Adrenal gland (tissue), 12 donors: ENCODE measurements around the gene ENTPD8. TPM values are rescaled to one million over a fixed set of nuclear protein-coding genes. Genes with fewer than 3 reads are reported as not detected.
"Not testable (repeated sequence)": the region's sequence is repeated elsewhere in the genome, so short reads cannot be mapped to it uniquely, and the experiment has no call there.

Experiments used
- DNase-seq, 7 donors: peaks; one replicate each; pipeline ENCODE4 v3.0.0-alpha.2; 2019 to 2020
- H3K27ac ChIP-seq, 5 donors: fragments of 200-600 bp; sonication (generic) in 4 of 5; 1 replicate in 3 of 5; 2 replicates in 2 of 5; pipeline versions ENCODE4 v1.5.1 to v1.8.0; 2016 to 2020; ENCODE audit warnings: mild to moderate bottlenecking in 1 of 5
- H3K27me3 ChIP-seq: fragments of 200-600 bp; 2 replicates; pipeline ENCODE4 v1.8.0; 2021
- H3K36me3 ChIP-seq, 2 donors: fragments of 200-600 bp; replicated peaks in 1 of 2; 1 replicate in 1 of 2; 2 replicates in 1 of 2; pipeline versions ENCODE4 v1.5.1 to v1.8.0; 2018 to 2022
- H3K4me1 ChIP-seq, 2 donors: fragments of 200-600 bp; replicated peaks in 1 of 2; 1 replicate in 1 of 2; 2 replicates in 1 of 2; pipeline versions ENCODE4 v1.5.1 to v1.8.0; 2018 to 2021
- H3K4me3 ChIP-seq, 4 donors: fragments of 200-600 bp; sonication (generic) in 3 of 4; one replicate each; pipeline ENCODE4 v1.5.1; 2016 to 2018
- H3K9me3 ChIP-seq, 3 donors: fragments of 200-600 bp; sonication (generic) in 1 of 3; replicated peaks in 1 of 3; 1 replicate in 2 of 3; 2 replicates in 1 of 3; pipeline versions ENCODE4 v1.5.1 to v1.8.0; 2016 to 2021
- CTCF ChIP-seq, 6 experiments: fragments of 450-650 bp in 4 of 6; fragments of 200-600 bp in 2 of 6; sonication (generic) in 1 of 6; IDR thresholded peaks; 1 replicate in 5 of 6; 2 replicates in 1 of 6; pipeline versions ENCODE4 v1.5.1 to v1.8.0; 2016 to 2021; ENCODE audit warnings: antibody characterized with exemption in 6 of 6, mild to moderate bottlenecking in 2 of 6, moderate library complexity in 1 of 6
- POLR2A ChIP-seq, 2 donors: fragments of 450-650 bp; IDR thresholded peaks; one replicate each; pipeline ENCODE4 v1.6.1; 2017; ENCODE audit warnings: antibody characterized with exemption in 2 of 2, mild to moderate bottlenecking in 2 of 2, moderate library complexity in 1 of 2
- WGBS, 4 donors: extraction: QIAGEN DNeasy Blood & Tissue Kit in 2 of 4; methylation state at CpG; one replicate each; pipeline versions ENCODE4 v1.1.5 to v1.1.7; 2013 to 2017; 5-methylcytosine and 5-hydroxymethylcytosine counted together
- intact Hi-C, 2 donors: fragments of 100-400 bp; cut with DNase I; formaldehyde crosslinking; loops; one replicate each; pipeline versions ENCODE4 v1.14.1 to v1.15.0; 2022 to 2023
- polyA plus RNA-seq, 3 donors: library from polyadenylated mRNA; stranded (reverse); fragments of 200-250 nt in 2 of 3; fragments of 350-450 nt in 1 of 3; fragmentation: Illumina TruSeq in 1 of 3; extraction: RNeasy Lipid Tissue Mini Kit (QIAGEN cat#74804) in 1 of 3; gene quantifications; one replicate each; pipeline ENCODE4 v1.2.3, GENCODE V29; 2013 to 2014
- total RNA-seq, 9 donors: library from RNA; depleted of rRNA in 4 of 9; stranded (reverse); fragments of >200 nt in 4 of 9; fragments of 120-200 nt in 1 of 9; fragmentation: NEBNext Ultra II Directional in 1 of 9; extraction: Animal tissue kit (Norgen Biotek cat#: 25700) in 1 of 9; gene quantifications; one replicate each; pipeline versions ENCODE4 v1.1.0 to v1.2.4, GENCODE V29; 2013 to 2023
- donor health status: healthy with polysubstance abuse.
- donor health status: Bipolar disorder and iron deficiency.
- donor health status: DM: yes; HTN: yes; CAD: no.
- donor health status: DM: no; HTN: no; CAD: no.
- donor health status: DM: no; HTN: no; CAD: no.
- donor health status: DM: yes; HTN: yes; CAD: no.

Gene ENTPD8
- total and polyA plus RNA-seq, 12 donors = 0.14 to 0.20 (median 0.17) TPM; not detected in 6

- Histone ChIP-seq H3K36me3 (no peaks in the 10 kb centered on the region), H3K4me1 (no peaks in the 10 kb centered on the region), H3K4me3 (no peak overlapping the region), H3K27ac (no peak overlapping the region), H3K9me3 (peaks cover 0 to 5% (median 0%) of the 10 kb centered on the region in 3 donors), H3K27me3 (no peaks in the 10 kb centered on the region)
- WGBS, 4 donors = 95 to 97% (median 96%) methylated on average over 18 of the region's 18 CpGs
- TF ChIP-seq POLR2A (IDR thresholded peaks at IDR 0.05) = no peak
- no peak for TF ChIP-seq CTCF (IDR thresholded peaks at IDR 0.05)
- no peak for DNase-seq
- intact Hi-C loops = no loop called here
Measured at GRCh38 chr9:137474271-137474670, 33.1 kb upstream of the ENTPD8 start.

DNA sequence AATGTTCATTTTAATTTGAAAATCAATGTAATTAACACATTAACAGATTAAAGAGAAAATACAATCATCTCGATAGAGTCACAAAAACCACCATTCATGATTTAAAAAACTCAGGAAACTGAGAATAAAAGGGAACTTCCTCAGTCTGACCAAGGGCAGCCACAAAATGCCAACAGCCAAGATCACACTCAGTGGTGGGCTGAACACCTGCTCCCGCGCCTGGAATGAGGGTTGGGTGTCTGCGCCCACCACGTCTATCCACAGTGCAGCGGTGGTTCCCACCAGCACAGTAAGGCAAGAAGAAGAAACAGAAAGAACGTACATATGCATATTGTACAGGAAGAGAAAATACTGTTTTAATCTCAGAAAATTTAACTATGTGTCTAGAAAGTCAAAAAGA is 29.6 kb upstream of the ENTPD8 start:
- Histone ChIP-seq H3K4me3 (no peak overlapping the region), H3K27ac (no peak overlapping the region), H3K27me3 (no peaks in the 10 kb centered on the region), H3K36me3 (no peaks in the 10 kb centered on the region), H3K4me1 (peaks cover 0 to 3% of the 10 kb centered on the region in 2 donors), H3K9me3 (peaks cover 0 to 4% (median 0%) of the 10 kb centered on the region in 3 donors)
- no peak for DNase-seq
- TF ChIP-seq POLR2A (IDR thresholded peaks at IDR 0.05) = no peak
- TF ChIP-seq CTCF (IDR thresholded peaks at IDR 0.05) = no peak
- WGBS, 4 donors = 70 to 81% (median 77%) methylated on average over 7 of the region's 7 CpGs
- intact Hi-C loops = no loop called here

GRCh38 chr9:137467896-137468295 is 26.7 kb upstream of the ENTPD8 start:
- Histone ChIP-seq H3K4me1 (peaks cover 0 to 11% of the 10 kb centered on the region in 2 donors), H3K27ac (no peak overlapping the region), H3K27me3 (no peaks in the 10 kb centered on the region), H3K4me3 (no peak overlapping the region), H3K9me3 (no peaks in the 10 kb centered on the region), H3K36me3 (no peaks in the 10 kb centered on the region)
- 96 to 99% (median 98%) methylated on average over 4 to 7 of the region's 7 CpGs for WGBS, 4 donors
- TF ChIP-seq CTCF (IDR thresholded peaks at IDR 0.05) (no peak), POLR2A (IDR thresholded peaks at IDR 0.05) (no peak)
- DNase-seq = peak in 1 of 7 donors; percentile 14
- intact Hi-C loops = no loop called here

DNA sequence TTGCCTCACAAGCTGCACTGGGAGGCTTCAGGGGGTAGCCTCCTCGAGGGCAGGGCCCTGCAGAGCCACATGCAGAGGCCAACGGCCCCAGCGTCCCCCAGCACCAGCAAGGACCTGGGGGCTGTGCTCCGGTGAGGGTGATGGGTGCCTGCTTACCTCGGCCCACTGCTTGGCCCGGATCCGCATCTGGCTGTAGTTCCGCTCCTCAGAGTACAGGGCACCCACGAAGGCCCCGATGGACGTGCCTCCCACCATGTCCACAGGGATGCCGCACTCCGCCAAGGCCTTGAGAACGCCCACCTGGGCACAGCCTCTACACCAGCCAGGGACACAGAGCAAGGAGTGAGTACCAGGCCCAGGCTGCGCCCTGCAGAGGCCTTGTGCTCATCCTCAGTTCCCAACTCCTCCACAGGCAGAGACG is 26.0 kb upstream of the ENTPD8 start:
- no peaks in the 10 kb centered on the region for H3K9me3 ChIP-seq
- no peaks in the 10 kb centered on the region for H3K27me3 ChIP-seq
- H3K4me3 ChIP-seq = no peak overlapping the region
- H3K27ac ChIP-seq = no peak overlapping the region
- H3K36me3 ChIP-seq = no peaks in the 10 kb centered on the region
- no peak for DNase-seq
- WGBS, 4 donors = 60 to 95% (median 94%) methylated on average over 1 to 16 of the region's 16 CpGs
- intact Hi-C loops = no loop called here
- TF ChIP-seq CTCF (IDR thresholded peaks at IDR 0.05) (no peak), POLR2A (IDR thresholded peaks at IDR 0.05) (no peak)
- H3K4me1 ChIP-seq = peaks cover 0 to 11% of the 10 kb centered on the region in 2 donors

- H3K9me3 ChIP-seq, H3K36me3 ChIP-seq, H3K4me3 ChIP-seq, H3K27me3 ChIP-seq, intact Hi-C loops: not testable (repeated sequence)
- peak in 1 of 7 donors; percentile 12 for DNase-seq
- H3K27ac ChIP-seq = peak overlapping the region in 1 of 5 donors; percentile 92
- 85 to 93% (median 90%) methylated on average over 35 of the region's 35 CpGs for WGBS, 4 donors
- peaks cover 0 to 11% of the 10 kb centered on the region in 2 donors for H3K4me1 ChIP-seq
Measured at GRCh38 chr9:137466389-137467085, 25.4 kb upstream of the ENTPD8 start.
